NOMO-1 treated with dmso at 0.1 percent for 144 hours (cell line): ENCODE measurements around the gene SAPCD1.
A peak's percentile ranks its signal among the peaks of the same experiment; 100 is the strongest.

Source experiments
- DNase-seq: peaks from one replicate; lab custom pipeline; 2025; ENCODE audit not compliant: unreplicated experiment; lab: John Stamatoyannopoulos, UW

SAPCD1 gene

GRCh38 chr6:31762356-31762755, at the start of gene SAPCD1:
TSS of gene SAPCD1 (plus strand) at chr6:31762656. CDS start at chr6:31763055, 399 bp downstream.
- DNase-seq = no peak

- DNase-seq = no peak
Measured at GRCh38 chr6:31713465-31713864, 49.0 kb upstream of the SAPCD1 start.

GRCh38 chr6:31713991-31714684, 48.3 kb upstream of the SAPCD1 start:
- DNase-seq = no peak

GRCh38 chr6:31715022-31715958, 47.2 kb upstream of the SAPCD1 start, which contains the start of gene LY6G6D:
TSS of gene LY6G6D (plus strand) at chr6:31715348. CDS start at chr6:31715356, 8 bp downstream.
- no peak for DNase-seq

DNA sequence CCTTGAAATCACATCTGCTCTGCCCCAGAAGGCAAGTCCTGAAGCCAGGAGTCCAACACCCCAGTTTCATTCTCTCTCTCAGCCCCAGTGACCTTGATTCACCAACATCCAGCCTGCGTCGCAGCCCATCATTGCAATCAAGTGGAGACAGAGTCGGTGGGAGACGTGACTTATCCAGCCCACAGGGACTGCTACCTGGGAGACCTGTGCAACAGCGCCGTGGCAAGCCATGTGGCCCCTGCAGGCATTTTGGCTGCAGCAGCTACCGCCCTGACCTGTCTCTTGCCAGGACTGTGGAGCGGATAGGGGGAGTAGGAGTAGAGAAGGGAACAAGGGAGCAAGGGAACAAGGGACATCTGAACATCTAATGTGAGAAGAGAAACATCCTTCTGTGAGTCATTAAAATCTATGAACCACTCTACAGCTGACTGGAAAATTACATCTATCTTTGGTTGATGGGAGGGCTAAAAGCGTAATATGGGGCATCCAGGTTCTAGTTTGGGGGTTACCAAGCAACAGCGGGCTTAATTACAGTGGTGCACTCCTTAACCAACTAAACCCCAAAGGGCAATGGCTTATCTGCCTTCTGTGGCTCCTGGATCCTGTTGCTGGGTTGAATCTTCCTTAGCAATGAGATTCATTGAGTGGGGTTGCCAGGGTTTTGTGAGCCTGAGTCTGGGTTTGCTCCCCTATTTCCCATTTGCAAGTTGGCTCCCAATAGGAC, 44.8 kb upstream of the SAPCD1 start:
- no peak for DNase-seq

- no peak for DNase-seq
Measured at GRCh38 chr6:31718265-31718664, 44.2 kb upstream of the SAPCD1 start.

DNA sequence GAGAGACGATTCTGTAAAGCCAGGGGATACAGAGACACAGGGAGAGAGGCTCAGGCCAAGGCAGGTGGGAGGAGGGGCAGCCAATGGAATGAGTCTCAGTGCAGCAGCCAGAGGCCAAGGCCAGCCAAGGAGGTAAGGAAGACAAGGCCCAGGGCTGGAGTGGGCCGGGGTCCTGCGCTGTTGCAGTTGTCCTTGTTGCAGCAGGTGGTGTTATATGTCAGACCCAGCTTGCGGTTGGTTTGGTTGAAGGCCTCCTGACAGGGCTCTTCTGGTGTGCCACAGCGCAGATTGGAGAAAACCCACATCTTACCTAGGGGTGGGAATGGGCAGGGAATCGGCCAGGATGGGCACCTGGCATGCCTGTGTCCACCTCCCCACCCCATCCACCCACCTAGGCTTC, 43.5 kb upstream of the SAPCD1 start:
- DNase-seq = no peak

- DNase-seq = no peak
Measured at GRCh38 chr6:31720196-31720770, 42.2 kb upstream of the SAPCD1 start.

DNA sequence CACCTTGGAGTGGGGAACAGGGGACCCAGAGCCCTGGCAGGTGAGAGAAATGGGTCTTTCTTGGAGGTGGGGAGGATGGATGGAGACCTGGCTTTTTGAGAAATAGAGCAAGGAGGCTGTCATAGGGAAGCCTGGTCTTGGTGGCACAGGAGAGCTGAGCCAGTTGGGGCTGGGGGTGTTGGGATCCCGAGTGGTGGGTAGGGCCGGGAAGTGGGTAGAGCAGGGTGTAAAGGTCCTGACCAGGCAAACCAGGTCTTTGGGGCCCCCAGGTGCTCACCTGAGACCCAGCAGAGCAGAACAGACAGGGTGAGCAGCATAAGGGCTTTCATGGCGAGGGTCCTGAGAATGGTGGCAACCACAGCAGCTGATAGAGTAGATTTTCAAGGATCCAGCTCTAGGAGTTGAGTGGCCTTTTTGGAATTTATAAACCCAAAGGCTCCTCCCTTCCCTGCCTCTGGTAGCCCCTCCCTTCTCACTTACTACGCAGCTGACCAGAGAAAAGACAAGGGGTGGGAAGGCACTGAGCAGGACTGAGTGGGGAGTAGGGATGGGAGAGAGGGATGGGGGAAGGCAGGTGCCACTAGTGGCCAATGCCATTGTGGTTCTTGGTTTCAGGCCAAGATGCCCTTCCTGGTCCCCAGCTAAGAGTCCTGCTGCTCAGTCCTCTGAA, 41.0 kb upstream of the SAPCD1 start, which contains the start of gene LY6G6C:
LY6G6C (minus strand) TSS at position 396 of the 670 bp plus-strand sequence; CDS start at position 329, 67 bp downstream.
- DNase-seq = no peak

DNA sequence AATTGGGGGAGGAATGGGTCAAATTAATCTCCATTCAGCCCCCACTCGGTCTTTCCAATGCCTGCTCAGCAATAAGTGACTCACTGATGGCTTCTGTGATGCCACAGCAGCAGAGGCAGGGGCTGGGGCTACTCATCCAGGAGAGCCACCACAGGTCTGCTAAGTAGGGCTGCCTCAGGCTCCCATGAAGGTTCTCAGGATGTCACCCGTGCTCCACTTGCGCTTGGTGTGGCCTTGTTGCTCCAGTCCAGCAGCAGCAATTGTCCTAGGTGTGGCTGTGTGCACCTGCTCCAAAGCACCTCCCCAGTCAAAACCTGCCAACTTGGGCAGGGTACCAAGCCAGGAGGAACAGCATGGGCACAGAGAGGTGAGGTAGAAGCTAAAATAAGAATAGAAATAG, 40.3 kb upstream of the SAPCD1 start:
- no peak for DNase-seq

DNA sequence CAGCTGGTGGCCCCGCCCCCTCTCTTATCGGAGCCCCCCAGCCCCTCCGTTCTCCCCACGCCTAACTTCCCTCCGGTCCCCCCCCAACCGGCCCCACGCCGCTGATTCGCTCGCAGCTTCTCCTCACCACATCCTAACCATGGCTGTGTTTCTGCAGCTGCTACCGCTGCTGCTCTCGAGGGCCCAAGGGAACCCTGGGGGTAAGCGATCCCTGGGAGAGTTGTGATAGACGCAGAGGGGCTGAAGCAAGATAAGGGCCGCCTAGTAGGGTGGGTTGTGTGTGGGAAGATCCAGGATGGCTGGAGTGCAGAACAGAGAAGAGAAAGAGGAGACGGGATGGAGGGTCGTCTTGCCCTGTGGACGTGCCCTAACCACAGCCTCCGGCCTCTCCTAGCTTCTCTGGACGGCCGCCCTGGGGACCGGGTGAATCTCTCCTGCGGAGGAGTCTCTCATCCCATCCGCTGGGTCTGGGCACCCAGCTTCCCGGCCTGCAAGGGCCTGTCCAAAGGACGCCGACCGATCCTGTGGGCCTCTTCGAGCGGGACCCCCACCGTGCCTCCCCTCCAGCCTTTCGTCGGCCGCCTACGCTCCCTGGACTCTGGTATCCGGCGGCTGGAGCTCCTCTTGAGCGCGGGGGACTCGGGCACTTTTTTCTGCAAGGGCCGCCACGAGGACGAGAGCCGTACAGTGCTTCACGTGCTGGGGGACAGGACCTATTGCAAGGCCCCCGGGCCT, 39.0 kb upstream of the SAPCD1 start, which contains the start of gene MPIG6B:
MPIG6B (plus strand) TSS at position 129 of the 735 bp plus-strand sequence; CDS start at position 140, 11 bp downstream.
- DNase-seq = no peak

GRCh38 chr6:31723980-31724691, 38.3 kb upstream of the SAPCD1 start:
- no peak for DNase-seq

DNA sequence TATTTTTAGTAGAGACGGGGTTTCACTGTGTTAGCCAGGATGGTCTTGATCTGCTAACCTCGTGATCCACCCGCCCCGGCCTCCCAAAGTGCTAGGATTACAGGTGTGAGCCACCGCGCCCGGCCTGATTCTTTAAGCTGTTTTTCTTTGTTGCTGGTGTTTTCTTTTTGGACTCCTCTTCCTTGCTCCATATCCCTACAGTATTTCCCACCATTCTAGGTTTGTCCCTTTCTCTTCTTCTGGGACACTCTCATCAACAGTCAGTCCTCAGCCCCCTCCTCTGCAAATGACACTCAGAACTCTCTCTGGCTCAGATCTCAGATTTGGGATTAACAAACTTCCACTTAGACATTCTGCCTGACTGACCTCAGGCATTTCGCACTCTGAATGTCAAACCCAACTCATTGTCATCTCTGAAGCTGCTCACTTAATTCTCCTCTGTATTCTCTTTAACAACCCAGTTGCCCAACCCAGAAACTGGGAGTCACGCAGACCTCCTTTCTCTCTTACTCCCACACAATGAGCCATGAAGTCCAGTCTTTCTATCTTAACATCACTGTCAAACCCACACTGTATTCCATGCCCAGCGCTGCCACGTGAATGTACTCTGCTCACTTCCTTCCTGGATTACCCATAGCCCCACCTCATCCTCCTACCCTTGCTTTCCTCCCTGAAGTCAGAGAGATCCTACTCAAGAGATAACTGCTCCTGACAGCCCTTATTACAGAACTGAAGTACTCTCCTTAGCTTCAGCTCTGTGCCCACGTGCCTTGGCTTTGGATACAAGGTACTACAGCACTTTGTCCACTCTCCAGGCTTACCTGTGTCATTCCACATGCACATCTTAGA, 36.7 kb upstream of the SAPCD1 start:
- no peak for DNase-seq

DNA sequence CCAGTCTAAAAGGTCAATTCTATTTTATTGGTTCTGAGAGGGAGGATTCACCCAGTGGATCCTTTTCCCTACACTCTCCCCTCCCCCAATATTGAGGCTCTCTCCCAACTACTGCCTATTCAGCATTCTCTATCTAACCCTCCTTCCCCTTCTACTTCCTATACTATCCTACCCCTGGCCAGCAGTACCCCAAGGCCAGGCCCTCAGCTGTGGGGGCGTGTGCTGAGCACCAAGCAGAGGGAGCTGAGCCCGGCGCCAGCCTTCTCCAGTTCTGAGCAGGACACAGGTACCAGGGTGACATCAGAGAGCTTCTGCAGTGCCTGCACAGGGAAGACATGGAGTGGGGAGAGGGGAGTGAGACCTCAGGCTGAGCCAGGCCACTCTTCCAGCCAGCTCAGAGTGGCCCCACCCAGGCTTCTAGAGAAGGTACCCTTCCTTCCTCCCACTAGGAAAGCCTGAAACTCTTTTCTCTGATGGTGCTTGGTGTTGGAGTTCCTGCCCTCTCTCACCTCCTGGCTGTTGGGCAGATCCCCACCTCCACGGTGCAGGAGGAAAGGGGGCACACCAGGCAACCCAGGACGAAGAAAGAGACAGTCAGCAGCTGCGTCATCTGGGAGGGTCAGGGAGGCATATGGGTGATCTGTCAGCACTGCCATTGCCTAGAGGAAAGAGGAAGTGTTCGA, 35.3 kb upstream of the SAPCD1 start:
- no peak for DNase-seq

- peak; percentile 69 for DNase-seq
Measured at GRCh38 chr6:31727717-31728671, 34.5 kb upstream of the SAPCD1 start.
